ENCODE measurements around the gene TRAPPC10.

The TRAPPC10 gene

GRCh38 chr21:44047996-44048560 lies 36.0 kb downstream of the TRAPPC10 start:
- no peak for DNase-seq

- no peak for DNase-seq
These were observed 37.1 kb downstream of the TRAPPC10 start for GRCh38 chr21:44049182-44049581.

DNA sequence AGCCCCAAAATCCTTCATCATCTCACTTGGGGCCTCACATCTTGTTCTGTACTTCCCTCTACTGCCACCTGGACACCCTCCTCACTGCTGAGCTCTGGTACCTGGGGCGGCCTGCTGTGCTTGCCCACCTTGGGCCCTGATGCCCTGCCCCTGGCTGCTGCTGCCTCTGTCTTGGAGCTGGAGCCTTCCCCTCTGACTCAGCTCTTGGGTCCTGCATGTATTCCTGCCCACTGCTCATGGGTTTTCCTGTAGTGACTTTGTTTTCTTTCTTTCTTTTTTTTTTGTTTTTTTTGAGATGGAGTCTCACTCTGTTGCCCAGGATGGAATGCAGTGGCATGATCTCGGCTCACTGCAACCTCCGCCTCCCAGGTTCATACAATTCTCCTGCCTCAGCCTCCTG lies 37.5 kb downstream of the TRAPPC10 start:
- DNase-seq, result no peak

- DNase-seq, result no peak
These were observed 38.2 kb downstream of the TRAPPC10 start for GRCh38 chr21:44050276-44050675.

- no peak for DNase-seq
These were observed 39.4 kb downstream of the TRAPPC10 start for GRCh38 chr21:44051462-44051941.

DNA sequence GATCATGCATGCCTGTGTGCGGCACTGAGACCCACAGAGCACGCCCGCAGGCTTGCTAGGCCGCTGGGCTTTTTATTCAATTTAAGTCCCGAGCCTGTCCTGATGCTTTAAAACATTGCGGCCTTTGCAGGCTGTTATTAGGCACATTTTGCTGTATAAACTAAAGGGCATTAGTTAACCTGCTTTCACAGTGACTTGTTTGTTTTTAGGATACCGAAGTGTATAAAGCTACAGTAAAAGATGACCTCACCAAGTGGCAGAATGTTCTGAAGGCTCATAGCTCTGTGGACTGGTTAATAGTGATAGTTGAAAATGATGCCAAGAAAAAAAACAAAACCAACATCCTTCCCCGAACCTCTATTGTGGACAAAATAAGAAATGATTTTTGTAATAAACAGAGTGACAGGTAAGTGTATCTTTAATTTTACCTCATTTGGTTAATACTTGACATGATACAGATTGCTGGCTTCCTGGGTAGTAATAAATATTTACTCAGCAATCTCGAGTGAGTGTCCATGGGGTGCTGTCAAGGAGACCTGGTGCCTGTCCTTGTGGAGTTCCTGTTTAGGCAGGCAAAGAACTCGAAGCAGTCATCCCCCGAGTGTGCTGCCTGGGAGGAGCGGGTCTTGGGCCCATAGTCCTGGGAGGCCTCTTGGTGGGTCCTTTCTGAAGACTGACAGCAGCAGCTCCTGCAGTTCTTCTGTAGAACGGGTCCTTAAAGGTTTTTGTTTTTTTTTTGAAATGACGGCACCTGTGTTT lies 40.1 kb downstream of the TRAPPC10 start:
- DNase-seq, result no peak

DNA sequence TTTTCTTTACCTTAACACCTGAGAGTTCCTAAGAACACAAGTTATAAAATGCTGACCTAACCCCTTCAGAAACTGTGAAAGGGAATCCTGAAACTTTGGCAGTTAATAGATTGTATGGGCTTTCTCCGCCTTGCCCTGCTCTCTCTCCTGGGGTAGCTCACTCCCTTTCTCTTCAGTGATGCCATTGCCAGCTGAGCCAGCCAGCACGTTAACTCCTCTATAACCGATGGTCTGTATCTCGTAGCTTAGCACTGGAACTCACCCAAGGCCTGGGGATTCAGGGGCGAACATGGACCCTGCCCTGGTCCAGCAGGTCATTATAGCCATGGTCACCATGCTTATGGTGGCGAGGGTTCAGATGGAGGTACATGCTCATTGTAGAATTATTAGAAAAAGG lies 40.7 kb downstream of the TRAPPC10 start:
- no peak for DNase-seq

DNA sequence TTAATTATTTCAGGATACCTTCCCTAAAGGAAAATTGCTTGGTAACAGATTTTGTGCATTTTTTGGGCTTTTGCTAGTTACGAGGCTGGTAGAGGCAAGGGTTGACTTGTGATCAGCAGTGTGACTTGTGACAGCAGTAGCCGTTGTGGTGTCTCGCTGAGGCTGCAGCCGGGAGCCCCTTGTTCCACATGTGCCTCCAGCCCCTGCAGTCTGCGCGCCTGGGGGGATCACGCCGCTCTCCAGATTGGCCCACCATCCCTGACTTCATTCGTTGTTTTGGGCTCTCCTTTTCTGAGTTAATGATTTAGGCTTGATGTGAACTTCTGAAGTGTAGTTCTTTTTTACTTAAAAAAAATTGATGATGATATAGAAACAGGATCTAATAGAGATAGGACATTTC lies 41.5 kb downstream of the TRAPPC10 start:
- no peak for DNase-seq

DNA sequence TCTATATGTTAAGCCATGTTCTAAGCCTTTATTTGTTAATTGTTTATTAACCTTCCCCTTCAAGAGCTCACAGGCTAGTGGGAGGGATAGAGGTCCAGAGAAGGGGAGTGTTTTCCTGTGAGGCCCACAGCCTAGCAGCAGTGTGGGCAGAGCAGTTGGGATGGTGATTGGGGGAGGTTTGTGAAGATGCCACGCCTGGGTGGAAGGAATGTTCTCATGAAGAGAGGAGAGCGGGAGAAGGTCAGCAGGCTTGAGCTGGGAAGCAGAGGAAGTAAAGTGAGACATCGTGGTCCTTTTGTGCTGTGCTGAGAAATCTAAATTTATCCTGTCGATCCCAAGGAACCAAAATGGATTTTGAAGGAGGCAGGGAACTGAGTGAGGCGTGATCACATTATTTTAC lies 42.6 kb downstream of the TRAPPC10 start:
- DNase-seq, result no peak

- DNase-seq, result no peak
These were observed 44.9 kb downstream of the TRAPPC10 start for GRCh38 chr21:44057055-44057454.

DNA sequence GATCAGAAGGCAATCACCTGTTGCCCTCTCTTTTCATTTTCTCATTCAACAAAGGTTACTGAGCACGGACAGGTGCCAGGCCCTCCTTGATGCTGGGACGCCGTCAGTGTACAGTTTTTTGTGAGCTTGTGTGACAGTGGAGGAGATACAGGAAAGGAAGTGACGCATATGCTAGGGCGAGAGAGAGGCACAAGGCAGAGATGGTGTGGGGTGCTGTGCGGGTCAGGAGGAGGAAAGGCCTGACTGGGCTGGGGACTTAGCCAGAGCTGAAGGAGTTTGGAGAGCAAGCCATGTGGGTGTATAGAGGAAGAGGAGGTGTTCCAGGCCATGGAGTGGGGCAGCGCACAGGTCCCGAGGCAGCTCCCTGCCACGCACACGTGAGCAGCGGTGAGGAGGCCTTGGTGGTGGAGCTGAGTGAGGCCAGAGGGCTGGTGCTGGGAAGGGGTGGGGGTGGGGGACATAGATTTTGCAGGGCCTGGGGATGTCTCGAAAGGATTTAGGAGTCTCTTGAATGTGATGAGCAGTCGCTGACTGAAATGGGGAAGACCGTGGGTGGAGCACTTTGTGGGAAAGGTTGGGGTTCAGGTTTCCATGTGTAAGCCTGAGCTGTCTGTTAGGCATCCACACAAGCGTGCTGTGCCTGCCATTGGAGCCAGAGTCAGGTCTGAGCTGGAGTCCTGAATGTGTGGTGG lies 46.0 kb downstream of the TRAPPC10 start:
- DNase-seq, result no peak

GRCh38 chr21:44058652-44058964 lies 46.5 kb downstream of the TRAPPC10 start:
- DNase-seq, result no peak

DNA sequence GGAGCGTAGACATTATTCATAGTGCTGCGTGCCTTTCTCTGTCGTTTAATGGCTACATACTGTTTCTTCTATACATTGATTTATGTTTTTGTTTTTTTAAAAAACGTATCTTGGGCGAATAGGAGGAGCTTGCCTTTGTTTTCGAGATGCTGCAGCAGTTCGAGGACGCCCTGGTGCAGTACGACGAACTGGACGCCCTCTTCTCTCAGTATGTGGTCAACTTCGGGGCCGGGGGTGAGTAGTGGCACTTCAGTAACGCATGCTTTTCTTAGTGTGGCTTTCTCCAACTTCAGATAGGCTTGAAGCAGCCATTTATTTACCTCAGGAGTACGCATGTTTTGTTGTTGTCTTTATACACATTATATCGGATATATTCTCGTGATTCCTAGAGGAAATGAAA lies 46.9 kb downstream of the TRAPPC10 start:
- no peak for DNase-seq

DNA sequence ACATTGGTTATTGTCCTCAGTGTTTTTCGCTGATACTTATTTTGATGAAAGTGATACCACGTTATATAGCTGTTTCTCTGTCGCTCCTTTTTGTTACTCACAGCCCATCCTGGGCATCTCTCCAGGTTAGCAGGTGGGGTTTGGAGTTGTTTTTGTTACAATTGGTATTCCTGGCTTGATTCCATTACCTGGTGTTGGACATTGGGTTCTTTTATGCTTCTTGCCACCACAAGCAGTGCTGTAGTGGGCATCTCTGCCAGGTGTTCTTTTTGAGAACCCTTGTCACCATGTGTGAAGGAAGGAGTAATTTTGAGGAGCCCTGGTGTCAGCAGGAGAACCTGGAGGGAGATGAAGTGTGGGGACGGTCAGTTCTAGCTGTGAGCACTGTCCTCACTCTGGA lies 47.6 kb downstream of the TRAPPC10 start:
- no peak for DNase-seq

- no peak for DNase-seq
These were observed 50.3 kb downstream of the TRAPPC10 start for GRCh38 chr21:44062380-44062779.

- no peak for DNase-seq
These were observed 51.2 kb downstream of the TRAPPC10 start for GRCh38 chr21:44063151-44063912.

GRCh38 chr21:44064852-44065403 lies 52.8 kb downstream of the TRAPPC10 start:
- no peak for DNase-seq

- DNase-seq, result peak; percentile 65
These were observed 53.3 kb downstream of the TRAPPC10 start for GRCh38 chr21:44065428-44065827.

GRCh38 chr21:44066116-44066515 lies 54.0 kb downstream of the TRAPPC10 start:
- DNase-seq, result no peak

DNA sequence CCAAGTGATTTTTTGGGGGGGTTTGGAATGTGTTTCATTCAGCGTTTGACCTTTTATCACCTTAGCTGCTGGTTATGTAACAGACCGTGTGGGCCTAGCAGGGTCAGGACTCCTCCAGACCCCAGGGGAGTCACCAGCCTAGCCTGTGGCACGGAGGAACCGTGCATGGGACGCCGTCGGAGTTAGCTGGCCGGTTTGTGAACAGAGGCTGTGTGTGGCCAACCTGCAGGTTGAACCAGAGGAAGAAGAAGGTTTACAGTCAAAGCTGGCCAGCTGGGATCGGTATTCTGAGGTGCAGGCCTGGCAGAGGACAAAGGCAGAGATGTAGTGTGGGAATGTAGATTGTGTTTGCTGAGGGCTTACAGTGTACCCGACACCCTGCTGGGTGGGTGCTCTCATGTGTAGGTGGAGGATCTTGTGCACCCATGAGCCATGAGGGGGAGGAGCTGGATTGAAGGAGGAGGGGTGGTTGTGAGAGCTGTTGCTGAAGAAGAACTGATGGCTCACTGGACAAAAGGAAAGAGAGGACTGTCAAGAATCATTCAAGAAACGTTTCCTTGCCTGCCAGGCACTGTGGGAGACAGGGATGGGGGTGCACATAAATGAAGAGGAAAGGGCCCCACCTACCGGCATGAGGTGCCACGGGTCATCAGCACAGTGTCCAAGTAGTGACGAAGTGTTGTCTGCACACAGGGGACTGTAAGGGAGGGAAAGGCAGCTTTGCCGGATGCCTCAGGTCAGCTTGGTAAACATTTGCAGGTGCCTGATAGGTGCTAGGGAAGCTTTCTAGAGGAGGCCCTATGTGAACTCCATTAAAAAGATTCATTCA lies 55.1 kb downstream of the TRAPPC10 start:
- no peak for DNase-seq

DNA sequence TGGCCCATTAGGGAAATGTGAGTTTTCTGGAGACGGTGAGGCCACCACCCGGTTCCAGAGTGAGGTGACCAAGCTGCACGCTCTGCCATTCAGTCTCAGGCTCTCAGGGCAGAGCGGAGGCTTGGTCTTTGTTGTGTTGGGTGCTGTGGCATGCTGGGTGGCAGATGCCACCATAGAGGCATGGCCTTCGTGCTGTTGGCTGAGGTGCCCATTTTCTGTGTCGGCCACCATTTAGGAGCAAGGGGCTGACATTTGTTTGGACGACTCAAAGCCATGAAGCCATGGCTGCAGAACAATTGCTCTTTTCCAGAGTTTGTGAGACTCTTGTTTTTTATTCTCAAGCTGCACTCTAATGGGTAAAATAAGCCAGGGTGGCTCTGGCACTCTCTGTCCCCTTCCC lies 58.3 kb downstream of the TRAPPC10 start:
- no peak for DNase-seq

All from activated naive CD4-positive, alpha-beta T cell treated with anti-CD3 and anti-CD28 coated beads, Interleukin-2, amount 50 U/mL, for 16 hours (primary cell).